Right ventricle myocardium superior (tissue), 1 donor: ENCODE data around the gene GYG2. TPM values are rescaled to one million over a fixed set of nuclear protein-coding genes. Genes with fewer than 3 reads are reported as not detected.
A peak's percentile ranks its signal among the peaks of the same experiment; 100 is the strongest.
"Not testable (repeated sequence)": the region's sequence is repeated elsewhere in the genome, so short reads cannot be mapped to it uniquely, and the experiment has no call there.

ENCODE experiments used
- ATAC-seq: fragments of 200-7000 bp; cut with Tn5 transposase; one replicate; pipeline ENCODE4 v1.9.1; 2020; ENCODE audit warnings: mild to moderate bottlenecking; ENCODE audit not compliant: poor library complexity
- DNase-seq: peaks from one replicate; pipeline ENCODE4 v3.0.0-alpha.2; 2020
- intact Hi-C: fragments of 100-400 bp; cut with DNase I; formaldehyde crosslinking; loops from one replicate; pipeline ENCODE4 v1.11.2; 2022
- total RNA-seq: library from RNA; stranded (reverse); fragmentation: NEBNext Ultra II Directional; extraction: Animal tissue kit (Norgen Biotek cat#: 25700); gene quantifications from one replicate; pipeline ENCODE4 v1.2.1, GENCODE V29; 2021
- donor health status: DM: no; HTN: yes; CAD: no; lungs with severe emphysema.

Gene GYG2
- total RNA-seq, 1 donor from 2014 or later, result 1.3 TPM

- ATAC-seq (no peak), DNase-seq (no peak)
- intact Hi-C loops, result no loop called here
Measured at GRCh38 chrX:2857566-2857965, 28.8 kb downstream of the GYG2 start.

GRCh38 chrX:2859197-2859797 lies 30.6 kb downstream of the GYG2 start:
- no peak for ATAC-seq
- DNase-seq, result no peak
- intact Hi-C loops, result no loop called here

GRCh38 chrX:2862404-2862803 lies 33.7 kb downstream of the GYG2 start:
- DNase-seq (no peak), ATAC-seq (no peak)
- intact Hi-C loops, result no loop called here

- ATAC-seq, result no peak
- intact Hi-C loops, result no loop called here
- DNase-seq, result no peak
Measured at GRCh38 chrX:2863646-2864045, 34.9 kb downstream of the GYG2 start.

GRCh38 chrX:2867206-2867605 lies 38.5 kb downstream of the GYG2 start:
- intact Hi-C loops, result no loop called here
- no peak for ATAC-seq

GRCh38 chrX:2870650-2871049 lies 41.9 kb downstream of the GYG2 start:
- intact Hi-C loops, result no loop called here
- no peak for DNase-seq
- no peak for ATAC-seq

More at GRCh38 chrX:2867206-2867605, 38.5 kb downstream of the GYG2 start:
- no peak for DNase-seq

- ATAC-seq, result no peak
Measured at GRCh38 chrX:2871831-2872230, 43.1 kb downstream of the GYG2 start.

GRCh38 chrX:2872671-2873277 lies 44.0 kb downstream of the GYG2 start:
- DNase-seq (no peak), ATAC-seq (no peak)
- intact Hi-C loops, result no loop called here

More at GRCh38 chrX:2871831-2872230, 43.1 kb downstream of the GYG2 start:
- no peak for DNase-seq
- intact Hi-C loops, result no loop called here

GRCh38 chrX:2874222-2875135 lies 45.7 kb downstream of the GYG2 start:
- DNase-seq (no peak), ATAC-seq (no peak)
- intact Hi-C loops, result no loop called here

- ATAC-seq, result no peak
- no peak for DNase-seq
- intact Hi-C loops, result no loop called here
Measured at GRCh38 chrX:2875136-2875481, 46.4 kb downstream of the GYG2 start.

- DNase-seq (no peak), ATAC-seq (no peak)
- intact Hi-C loops, result no loop called here
Measured at GRCh38 chrX:2875798-2876399, 47.2 kb downstream of the GYG2 start.

GRCh38 chrX:2878563-2878962 lies 49.8 kb downstream of the GYG2 start:
- intact Hi-C loops, result no loop called here
- DNase-seq (no peak), ATAC-seq (no peak)

- intact Hi-C loops, result no loop called here
- DNase-seq, result no peak
- ATAC-seq, result no peak
Measured at GRCh38 chrX:2879670-2880069, 50.9 kb downstream of the GYG2 start.

- ATAC-seq (no peak), DNase-seq (no peak)
- intact Hi-C loops, result no loop called here
Measured at GRCh38 chrX:2883770-2884169, 55.0 kb downstream of the GYG2 start.

- no peak for ATAC-seq
- intact Hi-C loops, result no loop called here
- no peak for DNase-seq
Measured at GRCh38 chrX:2888309-2888708, 59.6 kb downstream of the GYG2 start.

- ATAC-seq (no peak), DNase-seq (no peak)
- intact Hi-C loops, result no loop called here
Measured at GRCh38 chrX:2889045-2889605, 60.4 kb downstream of the GYG2 start.

GRCh38 chrX:2889706-2890490 lies 61.2 kb downstream of the GYG2 start:
- ATAC-seq, result peak; percentile 49
- intact Hi-C loops, DNase-seq: not testable (repeated sequence)
